GM19035 (cell line): ENCODE results near the gene SPATA12.

Experiments used
- ATAC-seq: cut with Tn5 transposase; IDR thresholded peaks from one replicate; pipeline ENCODE4 v1.9.1; 2021; ENCODE audit not compliant: unreplicated experiment

The SPATA12 gene

DNA sequence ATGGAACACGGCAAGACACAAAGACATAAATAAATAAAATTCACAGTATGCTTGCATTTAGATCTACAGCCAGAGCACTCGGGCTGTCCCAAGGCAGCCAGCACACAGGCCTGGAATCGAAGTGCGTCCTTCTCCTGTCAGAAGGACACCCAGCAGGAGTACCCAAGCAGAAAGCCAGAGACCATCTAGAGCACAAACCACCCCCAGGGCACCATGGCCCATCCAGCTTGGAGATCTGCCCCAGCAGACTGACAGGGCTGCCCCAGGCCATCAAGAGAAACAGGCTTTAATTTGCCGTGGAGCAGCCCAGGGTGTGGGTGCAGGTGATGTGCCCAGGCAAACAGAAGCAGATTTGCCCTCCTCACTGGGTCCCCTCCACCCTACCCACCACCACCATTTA, 7.8 kb upstream of the SPATA12 start:
- ATAC-seq, result no peak

DNA sequence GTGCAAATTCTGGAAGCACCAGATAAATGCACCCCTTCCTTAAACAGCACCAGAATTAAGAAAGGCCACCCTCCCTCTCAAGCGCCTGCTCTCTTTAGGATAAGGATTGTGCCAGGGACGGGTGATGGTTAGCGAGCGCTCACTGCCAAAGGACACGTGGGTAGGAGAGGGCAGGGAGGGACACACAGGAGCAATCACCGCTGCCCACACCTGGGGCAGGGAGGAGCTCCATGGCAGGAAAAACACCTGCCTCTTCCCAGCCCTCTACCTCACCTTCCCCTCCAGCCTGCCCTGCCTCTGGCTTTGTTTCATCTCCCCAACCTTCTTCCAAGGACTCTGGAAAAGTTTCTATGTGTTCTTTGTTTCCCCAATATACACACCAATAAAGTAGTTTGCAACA, 7.3 kb upstream of the SPATA12 start:
- ATAC-seq, result no peak

DNA sequence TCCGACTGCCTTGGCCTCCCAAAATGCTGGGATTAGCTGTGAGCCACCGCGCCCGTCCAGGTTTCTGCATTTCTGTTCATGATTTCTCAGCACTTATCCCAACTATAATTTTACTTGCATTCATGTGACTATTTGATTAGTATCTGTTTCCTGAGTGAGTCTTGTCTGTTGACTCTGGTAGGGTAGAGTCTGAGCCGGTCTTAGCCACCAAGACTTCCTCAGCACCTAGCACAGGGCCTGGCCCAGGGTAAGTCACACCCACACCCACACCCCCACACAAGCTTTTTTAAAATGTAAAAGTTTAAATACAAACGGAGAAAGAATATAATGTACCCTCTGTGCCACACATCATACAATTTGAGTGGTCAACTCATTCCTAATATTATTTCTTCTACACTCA, 3.1 kb upstream of the SPATA12 start:
- no peak for ATAC-seq

DNA sequence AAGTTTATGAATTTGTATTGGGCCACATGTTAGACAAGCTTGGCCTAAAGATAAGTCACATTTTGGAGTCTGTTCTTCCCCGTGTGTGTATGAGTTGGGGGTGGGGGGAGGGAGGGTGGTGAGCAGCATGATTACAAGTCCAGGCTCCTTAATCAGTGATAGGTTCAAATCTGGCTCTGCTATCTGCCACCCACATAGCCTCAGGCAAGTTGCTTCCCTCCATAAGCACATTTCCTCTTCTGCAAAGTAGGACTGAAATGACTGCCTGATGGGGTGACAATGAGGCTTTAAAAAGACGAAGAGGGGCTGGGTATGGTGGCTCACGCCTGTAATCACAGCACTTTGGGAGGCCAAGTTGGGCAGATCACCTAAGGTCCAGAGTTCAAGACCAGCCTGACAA, 1.1 kb upstream of the SPATA12 start:
- ATAC-seq, result no peak

DNA sequence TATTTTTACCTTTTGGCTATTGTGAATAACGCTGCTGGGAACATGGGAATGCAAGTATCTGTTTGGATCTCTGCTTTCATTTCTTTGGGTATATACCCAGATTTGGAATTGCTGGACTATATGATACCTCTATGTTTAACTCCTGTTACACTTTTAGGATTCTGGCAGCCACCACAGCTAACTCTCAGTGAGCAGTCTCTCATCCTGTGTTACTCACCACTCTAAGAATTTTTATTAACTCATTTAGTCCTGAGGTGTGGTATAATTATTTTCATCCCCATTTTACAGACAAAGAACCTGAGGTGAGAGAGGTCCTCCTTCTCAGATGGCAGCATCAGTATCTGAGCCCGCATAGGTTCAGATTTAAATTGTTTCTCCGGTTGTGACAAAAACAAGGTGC, 1.1 kb downstream of the SPATA12 start:
- no peak for ATAC-seq

DNA sequence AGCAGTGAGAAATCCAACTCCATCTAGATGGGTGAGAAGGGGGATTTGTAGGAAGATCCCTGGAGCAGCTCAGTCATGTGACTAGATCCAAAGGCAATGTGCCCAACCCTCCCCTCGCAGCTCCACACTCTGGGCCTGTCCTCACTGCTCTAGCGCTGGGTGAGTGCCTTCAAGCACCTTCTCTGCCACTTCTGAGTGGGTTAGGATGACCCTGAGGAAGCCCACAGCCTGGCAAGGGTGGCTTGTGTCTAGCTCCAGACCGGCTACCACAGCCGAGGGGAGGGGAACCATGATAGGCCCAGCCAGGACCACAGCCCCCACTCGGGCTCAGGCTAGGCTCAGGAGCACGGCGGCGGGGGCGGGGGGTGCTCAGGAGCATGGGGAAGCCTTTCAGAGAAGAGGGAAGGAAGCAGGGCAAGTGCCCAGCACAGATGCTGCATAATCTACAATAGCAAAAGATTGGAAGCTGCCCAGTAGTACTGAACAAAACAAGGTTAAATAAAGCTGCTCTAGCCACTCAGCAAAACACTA, 1.7 kb downstream of the SPATA12 start:
- no peak for ATAC-seq

DNA sequence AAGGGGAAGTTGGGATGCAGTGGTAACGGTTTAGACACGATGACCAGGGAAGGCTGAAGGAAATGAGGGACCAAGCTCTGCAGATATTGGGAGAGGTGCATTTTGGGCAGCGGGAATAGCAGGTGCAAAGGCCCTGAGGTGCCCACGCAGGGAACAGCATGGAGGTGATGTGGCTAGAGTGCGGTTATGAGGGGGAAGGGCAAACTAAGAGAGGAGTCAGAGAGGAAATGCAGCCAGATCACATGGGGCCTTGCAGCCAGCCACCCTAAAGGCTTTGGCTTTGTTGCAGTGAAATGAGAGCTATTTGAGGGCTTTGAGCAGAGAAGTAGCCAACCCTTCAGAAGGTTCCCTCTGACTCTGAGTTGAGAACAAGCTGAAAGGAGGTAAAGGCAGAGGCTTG, 2.6 kb downstream of the SPATA12 start:
- ATAC-seq, result no peak

DNA sequence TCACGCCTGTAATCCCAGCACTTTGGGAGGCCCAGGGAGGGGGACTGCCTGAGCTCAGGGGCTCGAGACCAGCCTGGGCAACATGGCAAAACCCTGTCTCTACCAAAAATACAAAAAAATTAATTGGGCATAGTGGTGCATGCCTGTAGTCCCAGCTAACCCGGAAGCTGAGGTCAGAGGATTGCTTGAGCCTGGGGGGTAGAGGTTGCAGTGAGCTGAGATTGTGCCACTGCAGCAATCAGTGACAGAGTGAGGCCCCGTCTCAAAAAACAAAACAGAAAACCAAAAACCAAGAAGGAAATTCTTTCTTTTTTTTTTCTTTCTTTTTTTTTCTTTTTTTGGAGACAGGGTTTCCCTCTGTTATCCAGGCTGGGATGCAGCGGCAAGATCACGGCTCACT, 3.5 kb downstream of the SPATA12 start:
- ATAC-seq, result no peak

DNA sequence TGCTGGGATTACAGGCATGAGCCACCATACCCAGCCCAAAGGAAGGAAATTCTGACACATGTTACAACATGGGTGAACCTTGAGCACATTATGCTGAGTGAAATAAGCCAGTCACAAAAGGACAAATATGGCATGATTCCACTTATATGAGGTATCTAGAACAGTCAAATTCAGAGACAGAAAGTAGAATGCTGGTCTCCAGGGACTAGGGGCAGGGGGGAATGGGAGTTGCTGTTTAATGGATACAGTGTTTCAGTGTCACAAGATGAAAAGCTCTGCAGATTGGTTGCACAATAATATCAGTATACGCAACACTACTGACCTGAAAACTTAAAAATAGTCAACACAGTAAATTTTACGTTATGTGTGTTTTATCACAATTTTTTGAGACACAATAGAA, 4.1 kb downstream of the SPATA12 start:
- ATAC-seq, result no peak

DNA sequence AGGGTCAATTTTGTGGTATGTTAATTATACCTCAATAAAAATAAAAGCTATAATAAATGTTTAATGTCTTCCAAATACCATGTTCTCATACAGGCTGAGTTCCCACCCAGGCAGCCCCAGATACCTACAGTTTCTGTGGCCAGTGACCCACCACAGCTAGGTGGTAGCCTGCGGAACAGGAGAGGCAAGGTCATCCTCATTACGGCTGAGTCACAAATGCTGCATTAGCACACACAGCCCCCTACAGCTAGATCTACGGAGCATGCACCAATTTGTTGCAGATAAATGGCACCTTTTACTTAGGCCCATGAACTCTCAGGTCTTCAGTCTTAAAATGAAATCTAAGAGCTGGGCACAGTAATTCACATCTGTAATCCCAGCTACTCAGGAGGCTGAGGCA, 5.1 kb downstream of the SPATA12 start:
- ATAC-seq, result no peak

DNA sequence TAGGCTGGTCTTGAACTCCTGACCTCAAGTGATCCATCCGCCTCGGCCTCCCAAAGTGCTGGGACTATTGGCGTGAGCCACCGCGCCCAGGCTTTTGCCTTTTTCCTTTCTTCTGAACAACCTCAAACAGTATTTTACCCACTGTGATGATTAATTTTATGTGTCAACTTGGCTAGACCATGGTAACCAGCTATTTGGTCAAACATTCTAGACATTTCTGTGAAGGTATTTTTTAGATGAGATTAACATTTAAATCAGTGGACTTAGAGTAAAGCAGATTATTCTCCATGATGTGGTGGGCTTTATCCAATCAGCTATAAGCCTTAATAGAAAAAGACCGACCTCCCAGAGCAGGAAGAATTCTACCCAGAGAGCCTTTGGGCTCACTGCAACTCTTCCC, 6.0 kb downstream of the SPATA12 start:
- no peak for ATAC-seq

DNA sequence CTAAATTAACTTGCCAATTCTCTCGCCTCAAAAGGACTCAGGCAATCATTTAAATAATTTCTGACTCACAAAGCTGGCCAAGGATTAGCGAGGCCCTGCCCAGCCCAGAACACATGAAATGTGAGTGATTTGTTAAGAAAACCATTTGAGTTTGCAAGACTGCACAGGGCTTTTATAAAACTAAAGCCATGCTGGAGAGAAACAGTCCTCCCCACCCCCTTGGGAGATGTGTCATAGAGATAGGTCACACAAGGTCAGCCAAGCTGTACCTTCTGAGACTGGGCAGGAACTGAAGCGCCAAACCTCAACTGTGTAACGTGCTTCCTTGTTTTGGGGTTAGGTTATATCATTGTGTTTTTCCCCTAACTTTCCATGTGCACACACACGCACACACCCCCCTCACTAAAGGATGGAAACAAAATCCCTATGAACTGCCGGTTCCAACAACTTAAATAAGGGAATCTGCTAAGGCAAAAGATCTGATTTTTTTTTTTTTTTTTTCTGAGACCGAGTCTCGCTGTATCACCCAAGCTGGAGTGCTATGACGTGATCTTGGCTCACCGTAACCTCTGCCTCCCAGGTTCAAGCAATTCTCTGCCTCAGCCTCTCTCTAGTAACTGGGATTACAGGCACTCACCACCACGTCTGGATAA, 8.1 kb downstream of the SPATA12 start:
- ATAC-seq, result peak; percentile 99

DNA sequence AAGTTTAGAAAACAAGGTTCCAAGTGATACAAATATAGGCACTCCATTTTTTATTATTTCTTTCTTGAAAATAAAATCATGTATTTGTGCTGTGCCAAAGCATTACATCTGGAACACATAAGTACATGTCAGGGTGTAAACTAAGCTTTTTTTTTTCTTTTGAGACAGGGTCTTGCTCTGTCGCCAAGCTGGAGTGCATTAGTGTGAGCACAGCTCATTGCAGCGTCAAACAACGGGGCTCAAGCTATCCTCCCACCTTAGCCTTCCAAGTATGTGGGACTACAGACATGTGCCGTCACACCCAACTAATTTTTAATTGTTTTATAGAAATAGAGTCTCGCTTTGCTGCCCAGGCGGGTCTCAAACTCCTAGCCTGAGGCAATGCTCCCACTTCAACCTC, 9.0 kb downstream of the SPATA12 start:
- ATAC-seq, result no peak

DNA sequence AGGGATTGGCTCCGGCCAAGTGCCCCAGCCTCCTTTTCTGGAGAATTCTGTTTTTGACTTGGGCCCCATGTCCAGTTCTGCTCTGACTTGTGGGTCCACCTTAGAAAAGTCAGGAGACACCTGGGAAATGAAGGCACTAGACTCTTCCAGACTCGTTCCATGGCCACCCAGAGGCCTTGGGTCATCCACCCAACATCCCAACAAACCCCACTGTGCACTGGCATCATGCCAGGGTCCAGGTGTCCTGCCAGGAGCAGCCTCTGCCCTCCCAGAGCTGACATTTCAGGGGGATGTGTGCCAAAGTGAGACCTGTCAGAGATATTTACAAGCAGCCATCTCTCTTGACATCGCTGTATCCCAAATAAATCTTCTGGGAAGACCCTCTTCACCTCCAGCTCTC, 13.2 kb downstream of the SPATA12 start:
- ATAC-seq, result no peak

DNA sequence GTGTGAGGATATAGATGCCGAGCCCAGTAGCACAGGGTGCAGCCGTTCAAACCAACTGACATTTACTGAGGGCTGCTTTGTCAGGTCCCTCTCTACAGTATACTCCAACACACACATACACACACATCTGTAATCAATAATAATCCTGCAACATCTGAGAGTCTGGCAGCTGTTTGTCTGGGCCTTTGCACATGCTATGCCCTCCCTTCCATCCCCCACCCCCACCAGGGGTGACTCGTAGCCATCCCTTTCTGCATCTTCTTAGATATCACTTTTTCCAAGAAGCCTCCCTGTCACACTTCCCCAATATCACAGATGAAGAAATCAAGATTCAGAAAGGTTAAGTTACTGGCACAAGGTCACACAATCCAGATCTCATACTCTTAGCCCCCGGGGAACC, 13.7 kb downstream of the SPATA12 start:
- no peak for ATAC-seq

DNA sequence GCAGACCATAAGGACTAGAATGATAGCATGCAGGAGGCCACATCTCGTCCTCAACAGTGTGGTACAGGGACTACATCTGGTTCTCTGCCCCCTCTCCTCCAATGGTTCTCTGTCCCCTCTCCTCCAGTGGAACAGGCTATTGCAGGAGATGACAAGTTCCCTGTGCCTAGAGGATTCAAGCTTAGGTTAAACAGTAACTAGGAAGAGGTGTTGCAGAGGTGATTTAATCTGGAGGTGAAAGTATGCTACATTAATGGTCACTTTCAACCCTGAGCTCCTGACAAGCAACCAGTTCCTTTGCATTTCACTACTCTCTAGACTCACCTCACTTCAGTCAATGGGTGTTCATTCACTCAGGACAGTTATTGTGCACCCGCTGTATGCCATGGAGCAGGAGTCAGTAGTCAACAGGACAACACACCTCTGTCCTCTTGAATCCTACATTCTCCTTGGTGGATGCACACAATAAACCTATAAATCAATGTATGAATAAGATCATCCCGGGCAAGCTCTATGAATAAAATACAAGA, 16.0 kb downstream of the SPATA12 start:
- ATAC-seq, result no peak

DNA sequence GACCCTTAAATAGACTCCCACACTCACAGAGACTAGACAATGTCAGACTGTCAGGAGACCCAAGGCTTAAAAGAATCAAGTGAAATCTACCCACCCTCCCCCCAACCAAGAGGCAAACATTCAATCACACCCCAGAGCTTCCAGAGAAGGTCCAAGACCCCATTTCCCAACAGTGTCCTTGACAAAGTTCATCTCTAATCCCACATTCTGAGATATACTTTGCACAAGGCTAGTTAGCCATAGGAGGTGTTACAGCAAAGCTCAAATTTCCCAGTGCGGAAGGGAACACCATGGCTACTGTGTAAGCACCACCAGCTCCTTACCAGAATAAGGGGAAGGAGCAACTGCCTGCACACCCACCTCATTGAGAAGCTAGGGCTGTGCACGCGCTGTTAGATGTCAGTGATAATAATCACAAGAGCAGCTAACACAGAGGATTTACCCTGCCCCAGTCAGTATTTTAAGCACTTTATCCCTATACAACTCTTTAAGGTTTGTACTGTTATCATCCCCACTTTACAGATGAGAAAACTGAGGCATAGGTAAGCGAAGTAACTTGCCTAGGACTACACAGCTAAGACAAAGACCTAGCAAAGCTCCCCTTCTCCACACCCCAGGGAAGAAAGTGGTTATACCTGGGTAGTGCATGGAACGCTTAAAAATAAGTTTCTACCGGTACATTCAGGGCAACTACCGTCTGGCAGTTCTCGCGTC, 17.3 kb downstream of the SPATA12 start:
- ATAC-seq, result no peak

DNA sequence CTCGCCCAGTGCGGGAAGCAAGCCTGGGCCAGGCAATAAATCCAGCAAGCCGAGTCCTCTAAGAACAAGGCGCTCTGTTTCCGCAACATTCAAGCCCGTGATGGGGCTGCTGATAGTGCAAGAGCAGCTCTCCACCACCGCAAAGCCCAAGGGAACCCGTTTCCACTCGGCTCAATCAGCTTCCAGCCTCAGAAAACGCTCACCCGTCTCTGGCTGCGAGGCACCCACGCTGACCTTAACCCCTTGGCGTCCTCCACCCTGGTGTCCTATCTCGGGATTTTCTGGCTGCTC, 17.8 kb downstream of the SPATA12 start:
- ATAC-seq, result no peak

DNA sequence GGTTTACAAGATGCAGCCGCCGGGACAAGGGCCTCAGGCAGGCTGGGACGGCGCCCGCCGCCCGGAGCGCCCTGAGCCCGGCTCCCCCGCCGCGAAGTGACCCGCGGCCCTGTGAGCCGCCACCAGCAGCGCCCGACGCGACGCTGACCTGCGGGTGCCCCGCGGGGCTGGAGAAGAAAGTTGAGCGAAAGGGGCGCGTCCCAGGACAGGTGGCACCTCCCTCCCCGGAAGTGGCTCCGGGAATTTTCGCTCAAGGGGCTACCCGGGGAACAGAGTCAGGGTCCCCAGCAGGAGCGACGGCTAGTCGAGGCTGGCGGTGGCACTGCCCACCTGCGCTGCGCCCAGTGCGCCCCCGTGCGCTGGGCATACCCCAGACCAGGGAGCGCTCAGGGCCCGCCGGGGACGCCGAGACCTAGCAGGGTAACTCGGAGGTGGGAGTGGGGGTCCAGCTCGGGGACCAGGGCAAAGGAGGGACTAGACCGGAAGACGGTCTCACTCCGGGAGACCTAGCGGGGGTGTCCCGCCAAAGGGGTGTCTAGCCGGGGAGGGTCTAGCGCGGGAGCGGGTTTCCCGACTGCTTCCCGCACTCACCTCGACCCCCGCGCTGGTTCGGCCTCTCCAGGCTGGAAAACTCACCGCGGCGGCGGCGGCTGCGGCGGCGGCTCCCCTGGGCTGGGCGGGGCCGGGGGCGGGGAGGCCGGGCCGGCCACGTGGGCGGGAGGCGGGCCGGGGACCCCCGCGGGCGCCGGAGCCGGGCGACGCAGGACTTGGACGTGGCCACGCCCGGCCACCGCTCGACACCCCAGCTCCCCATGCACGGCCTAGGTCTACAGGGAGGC, 18.4 kb downstream of the SPATA12 start:
- no peak for ATAC-seq

DNA sequence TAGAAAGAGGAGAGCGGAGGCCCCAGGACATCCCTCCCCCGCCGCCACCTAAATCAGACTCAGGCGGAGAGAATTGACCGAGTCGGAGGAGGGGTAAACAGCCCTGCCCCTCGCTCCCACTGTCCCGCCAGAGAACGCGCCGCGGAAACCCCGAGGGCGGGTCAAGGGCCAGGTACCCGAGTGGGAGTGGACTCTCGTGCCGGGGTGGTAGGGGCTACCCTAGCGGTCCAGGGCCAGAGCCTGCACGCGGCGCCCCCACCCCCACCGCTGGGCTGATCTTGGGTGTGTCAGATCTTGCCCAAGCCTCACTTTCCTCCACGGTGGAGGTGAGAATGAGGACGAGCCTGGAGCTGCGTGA, 19.0 kb downstream of the SPATA12 start:
- no peak for ATAC-seq

DNA sequence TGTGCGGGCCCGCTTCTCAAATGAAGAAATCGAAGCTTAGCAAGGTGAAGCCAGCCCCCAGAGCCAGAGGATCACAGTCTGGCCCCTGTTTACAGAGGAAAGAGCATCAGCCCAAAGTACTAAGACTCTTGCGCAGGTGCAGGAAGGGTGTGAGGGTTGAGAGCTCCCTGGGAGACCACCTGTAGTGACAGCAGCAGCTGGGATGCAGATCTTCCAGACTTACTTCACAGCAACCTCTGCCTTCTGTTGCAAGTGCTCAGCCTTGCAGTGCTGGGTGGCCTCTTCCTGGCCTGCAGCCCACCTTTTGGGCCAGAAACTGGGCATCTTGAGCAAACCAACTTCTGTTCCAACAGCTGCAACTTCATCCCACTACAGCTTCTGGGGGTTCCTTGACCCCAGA, 19.7 kb downstream of the SPATA12 start:
- ATAC-seq, result no peak

DNA sequence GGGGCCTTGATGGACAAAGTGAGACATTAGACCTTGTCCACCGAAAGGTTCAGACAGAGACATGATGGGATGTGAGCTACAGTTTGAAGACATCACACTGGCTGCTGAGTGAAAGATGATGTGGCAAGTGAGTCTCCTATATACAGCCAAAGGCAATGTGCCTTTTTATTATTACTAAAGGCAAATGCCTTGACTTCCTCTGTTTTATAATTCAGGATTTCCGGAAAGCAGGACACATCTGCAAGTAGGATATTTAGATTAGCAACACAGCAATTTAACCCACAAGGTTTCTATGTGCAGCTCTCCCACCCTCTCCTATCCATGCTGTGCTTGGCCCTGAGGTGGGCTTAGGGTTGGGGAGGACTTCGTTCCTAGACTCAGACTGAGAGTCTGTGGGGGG, 20.7 kb downstream of the SPATA12 start:
- ATAC-seq, result no peak
